ENCODE measurements around the gene CCDC191. TPM values are rescaled to one million over a fixed set of nuclear protein-coding genes. Genes with fewer than 3 reads are reported as not detected.

Gene CCDC191
- total RNA-seq, 1 donor from 2014 or later, result 2.1 TPM

DNA sequence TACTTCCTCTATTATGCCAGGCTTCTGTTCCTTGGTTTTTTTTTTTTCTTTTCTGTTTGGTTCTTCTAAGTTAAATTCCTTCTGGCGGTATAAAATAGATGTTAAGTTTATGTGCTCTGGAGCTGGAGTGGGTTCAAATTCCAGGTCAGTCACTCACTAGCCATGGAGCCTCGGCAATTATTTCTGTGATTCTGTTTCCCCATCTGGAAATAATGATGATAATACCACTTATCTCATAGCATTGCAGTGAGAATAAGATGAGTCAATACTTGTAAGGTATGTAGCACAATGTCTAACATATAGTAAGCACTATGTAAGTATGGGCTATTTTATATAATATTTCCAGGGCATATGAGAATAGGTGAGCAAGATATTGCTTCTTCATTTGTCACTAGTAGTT is 141.7 kb downstream of the CCDC191 start:
- Mint-ChIP-seq H3K27ac (no peak overlapping the region), H3K9me3 (no peaks in the 10 kb centered on the region), H3K27me3 (ENCODE audit: insufficient read depth) (no peaks in the 10 kb centered on the region), H3K4me1 (ENCODE audit: low read depth) (peaks cover 7% of the 10 kb centered on the region), H3K36me3 (ENCODE audit: low read depth) (no peaks in the 10 kb centered on the region), H3K4me3 (no peak overlapping the region)
- intact Hi-C loops (cut with micrococcal nuclease), result no loop called here
- no peak for DNase-seq (ENCODE audit: low spot score)

Other genes starting within 250 kb of the CCDC191 start
- 0.05 TPM in 1 of 2 replicates, not detected in the other for gene GRAMD1C, start 217.7 kb downstream of the CCDC191 start, total RNA-seq
- 0.88 and 1.8 TPM in 2 replicates for gene ZDHHC23, start 108.5 kb downstream of the CCDC191 start, total RNA-seq
- gene QTRT2, start 211 bp upstream of the CCDC191 start, total RNA-seq, result 54.9 and 57.6 TPM in 2 replicates
- gene DRD3, start 122.5 kb upstream of the CCDC191 start, total RNA-seq, result not detected in 2 replicates
- gene ZNF80, start 181.1 kb upstream of the CCDC191 start, total RNA-seq, result 0.22 and 0.23 TPM in 2 replicates
- gene TIGIT, start 237.5 kb upstream of the CCDC191 start, total RNA-seq, result 5.6 and 5.8 TPM in 2 replicates

Measured in activated T-helper 1 cell treated with anti-CD3 and anti-CD28 coated beads, Interleukin-12 subunit alpha, Interleukin-12 subunit beta, Interleukin-2, Interleukin-4 antibody, amounts not matched to agents 30 ng/mL and 10 ng/mL and 1 ng/mL, durations not matched to agents 14 hours and 24 hours and 36 hours (primary cell).